ENCODE results near the gene SLC33A1. TPM values are rescaled to one million over a fixed set of nuclear protein-coding genes. Genes with fewer than 3 reads are reported as not detected.

SLC33A1 gene
- total RNA-seq, 1 experiment from 2014 or later, result 23.3 TPM

- ChIA-PET CTCF (interaction anchor here (2.9 kb wide), 1 partner anchor 65 kb away, joined by 11 read pairs; the partner anchor contains the start of gene C3orf33), RAD21 (ENCODE audit: low non-redundant PET in 1 of 2, low total read pairs in 2 of 2, uncharacterized antibody in 2 of 2, unreplicated experiment in 2 of 2) (no interaction called here), POLR2A (interaction anchor here (1.5 kb wide), 1 partner anchor 17 kb away, joined by 4 read pairs; the partner anchor contains the start of gene SLC33A1)
- Histone ChIP-seq H3K4me2 (ENCODE audit: low read length) (peak overlapping the region; percentile 91), H3K9ac (ENCODE audit: low read length) (peak overlapping the region; percentile 100), H4K20me1 (ENCODE audit: insufficient read depth) (peaks cover 30% of the 10 kb centered on the region; the same call in 1 of the 2 replicates), H3K27me3 (ENCODE audit: insufficient read depth, low read length) (no peaks in the 10 kb centered on the region), H3K4me1 (ENCODE audit: control insufficient read depth in 1 of 2, insufficient read depth in 2 of 2, low read length in 2 of 2) (peaks cover 0 to 25% of the 10 kb centered on the region in 2 experiments; a peak in 3 of 4 replicates), H3K27ac (ENCODE audit: low read depth, low read length) (peak overlapping the region; percentile 90), H3K79me2 (ENCODE audit: insufficient read depth, low read length) (peaks cover 56% of the 10 kb centered on the region), H3K9me2 (ENCODE audit: insufficient read depth) (no peaks in the 10 kb centered on the region), H2AFZ (ENCODE audit: low read depth, low read length, poor library complexity, severe bottlenecking) (no peak overlapping the region), H3K36me3 (ENCODE audit: control insufficient read depth in 1 of 2, insufficient read depth in 2 of 2, low read length in 2 of 2) (no peaks in the 10 kb centered on the region), H3K4me3 (replicated peaks in 1 of 2; ENCODE audit: low read depth in 1 of 2, low read length in 2 of 2) (peak overlapping the region; percentile 87 to 98), H3K9me3 (ENCODE audit: control insufficient read depth in 1 of 2, insufficient read depth in 1 of 2, low read depth in 1 of 2, low read length in 2 of 2) (no peaks in the 10 kb centered on the region)
- peak; percentile 33 for ATAC-seq
- no TSS peak for BruUV-seq (replicated peaks)
- intact Hi-C loops (cut with micrococcal nuclease), result loop anchor here (1.0 to 5.0 kb wide), 2 partner anchors 17 to 124 kb away; partner anchors contain the start of genes PLCH1 and SLC33A1
- DNase-seq (ENCODE audit: low read depth, low spot score), result no peak
- TF ChIP-seq CBX3 (IDR thresholded peaks at IDR 0.05; ENCODE audit: low read depth) (no peak), SRF (IDR thresholded peaks at IDR 0.05; ENCODE audit: low read depth) (no peak), CTCF (IDR thresholded peaks at IDR 0.05 in 2 of 3, conservative IDR thresholded peaks at IDR 0.05 in 1 of 3; ENCODE audit: borderline replicate concordance in 1 of 3, insufficient read depth in 1 of 3, low read depth in 2 of 3, low read length in 2 of 3) (no peak), YY1 (IDR thresholded peaks at IDR 0.05; ENCODE audit: extremely low read depth, insufficient replicate concordance, low read depth, low read length) (no peak), FOSL1 (IDR thresholded peaks at IDR 0.05; ENCODE audit: low read depth) (no peak), REST (IDR thresholded peaks at IDR 0.05; ENCODE audit: low read depth) (no peak), JUND (IDR thresholded peaks at IDR 0.05) (no peak), POLR2AphosphoS5 (IDR thresholded peaks at IDR 0.05; ENCODE audit: low read depth, low read length) (no peak), SIN3A (IDR thresholded peaks at IDR 0.05; ENCODE audit: low read depth) (no peak), ELF1 (IDR thresholded peaks at IDR 0.05; ENCODE audit: borderline replicate concordance, low read depth) (no peak), CEBPB (IDR thresholded peaks at IDR 0.05; ENCODE audit: low read depth) (no peak), ZFX (IDR thresholded peaks at IDR 0.05) (peak; percentile 91), MAX (IDR thresholded peaks at IDR 0.05) (peak; percentile 29), ZNF274 (IDR thresholded peaks at IDR 0.05; ENCODE audit: low read depth, low read length) (no peak), POLR2A (IDR thresholded peaks at IDR 0.05; ENCODE audit: borderline replicate concordance, extremely low read depth, insufficient read depth, insufficient read length) (no peak), RAD21 (IDR thresholded peaks at IDR 0.05; ENCODE audit: low read depth) (no peak), TCF7L2 (IDR thresholded peaks at IDR 0.05; ENCODE audit: borderline replicate concordance, extremely low read depth, insufficient read depth, insufficient read length) (no peak), EZH2phosphoT487 (IDR thresholded peaks at IDR 0.05; ENCODE audit: borderline replicate concordance) (no peak), EZH2 (IDR thresholded peaks at IDR 0.05) (no peak)
These were observed 16.9 kb upstream of the SLC33A1 start for GRCh38 chr3:155870945-155871745.

Measured in HCT116 (cell line).